AG04450 (cell line): ENCODE data around the gene PLEKHA6. TPM values are rescaled to one million over a fixed set of nuclear protein-coding genes. Genes with fewer than 3 reads are reported as not detected.

Experiments used
- CTCF ChIA-PET: fragments of 300-600, 350-600 bp; formaldehyde crosslinking; extraction: SDS; loops from one replicate; lab custom pipeline; 2022; ENCODE audit warnings: antibody characterized with exemption, inconsistent platforms; lab: Charles Lee
- POLR2A ChIA-PET: fragments of 350-600 bp; formaldehyde crosslinking; extraction: SDS; loops from one replicate; lab custom pipeline; 2021; ENCODE audit warnings: antibody characterized with exemption, inconsistent platforms; lab: Yijun Ruan, JAX
- DNase-seq: peaks from one replicate; pipeline ENCODE4 v3.0.0-alpha.2; 2011; ENCODE audit warnings: low read depth, low spot score
- H3K27ac ChIP-seq: one replicate; pipeline ENCODE4 v1.5.1; 2012; ENCODE audit warnings: low read depth, low read length, control low read depth
- H3K27me3 ChIP-seq: one replicate; pipeline ENCODE4 v1.6.0; 2012; ENCODE audit warnings: low read length; ENCODE audit not compliant: control insufficient read depth, insufficient read depth
- H3K4me3 ChIP-seq: 2 replicates; pipeline ENCODE4 v1.5.1; 2011; ENCODE audit warnings: mild to moderate bottlenecking, low read depth, low read length, control low read depth
- H3K9me3 ChIP-seq: 2 replicates; pipeline ENCODE4 v1.5.1; 2012; ENCODE audit warnings: low read length; ENCODE audit not compliant: control insufficient read depth, insufficient read depth
- CTCF ChIP-seq: IDR thresholded peaks from 2 replicates; pipeline ENCODE4 v1.5.1; 2011; ENCODE audit warnings: low read depth, low read length, control low read depth, inconsistent platforms
- polyA plus RNA-seq: library from polyadenylated mRNA; depleted of rRNA; stranded (reverse); fragments of >200 nt; gene quantifications from 2 replicates; pipeline ENCODE4 v1.2.3, GENCODE V29; 2011

The PLEKHA6 gene
- polyA plus RNA-seq, 1 experiment = 6.8 TPM

- no peaks in the 10 kb centered on the region for H3K9me3 ChIP-seq
- H3K27me3 ChIP-seq = peaks cover 10% of the 10 kb centered on the region
- no peak overlapping the region for H3K4me3 ChIP-seq
- DNase-seq = no peak
- TF ChIP-seq CTCF = no peak
- no peak overlapping the region for H3K27ac ChIP-seq
- POLR2A ChIA-PET = no interaction called here
- CTCF ChIA-PET = interaction anchor here (1.1 to 2.7 kb wide), 2 partner anchors 20 to 85 kb away, joined by 4 to 12 read pairs; no protein-coding TSS in a partner anchor
Measured at GRCh38 chr1:204278251-204278650, 81.5 kb downstream of the PLEKHA6 start.

- Histone ChIP-seq H3K4me3 (no peak overlapping the region), H3K27ac (no peak overlapping the region), H3K27me3 (peaks cover 10% of the 10 kb centered on the region), H3K9me3 (no peaks in the 10 kb centered on the region)
- no peak for DNase-seq
- ChIA-PET CTCF (interaction anchor here (0.8 to 1.2 kb wide), 4 partner anchors 20 to 86 kb away, joined by 3 to 7 read pairs (median 4); partner anchors contain the start of genes GOLT1A and PLEKHA6), POLR2A (interaction anchor here (0.7 kb wide), 1 partner anchor 73 kb away, joined by 3 read pairs; no protein-coding TSS in a partner anchor)
- TF ChIP-seq CTCF = no peak
Measured at GRCh38 chr1:204277563-204278219, 82.0 kb downstream of the PLEKHA6 start.

GRCh38 chr1:204275695-204276370 lies 83.9 kb downstream of the PLEKHA6 start:
- POLR2A ChIA-PET = no interaction called here
- DNase-seq = no peak
- no peak for TF ChIP-seq CTCF
- Histone ChIP-seq H3K27me3 (peaks cover 10% of the 10 kb centered on the region), H3K4me3 (no peak overlapping the region), H3K27ac (no peak overlapping the region), H3K9me3 (no peaks in the 10 kb centered on the region)
- CTCF ChIA-PET = interaction anchor here (0.7 to 2.3 kb wide), 4 partner anchors 13 to 88 kb away, joined by 4 to 11 read pairs (median 6); partner anchors contain the start of gene PLEKHA6

- POLR2A ChIA-PET = no interaction called here
- Histone ChIP-seq H3K27ac (no peak overlapping the region), H3K4me3 (no peak overlapping the region), H3K27me3 (peaks cover 10% of the 10 kb centered on the region), H3K9me3 (no peaks in the 10 kb centered on the region)
- CTCF ChIA-PET = interaction anchor here (1.3 to 1.7 kb wide), 2 partner anchors 16 to 85 kb away, joined by 4 to 11 read pairs; partner anchors contain the start of gene PLEKHA6
- no peak for DNase-seq
- no peak for TF ChIP-seq CTCF
Measured at GRCh38 chr1:204274446-204274845, 85.3 kb downstream of the PLEKHA6 start.

GRCh38 chr1:204272505-204272904 lies 87.2 kb downstream of the PLEKHA6 start:
- Histone ChIP-seq H3K27ac (no peak overlapping the region), H3K4me3 (no peak overlapping the region), H3K27me3 (peaks cover 8% of the 10 kb centered on the region), H3K9me3 (no peaks in the 10 kb centered on the region)
- POLR2A ChIA-PET = no interaction called here
- CTCF ChIA-PET = interaction anchor here (0.6 to 2.2 kb wide), 4 partner anchors 14 to 127 kb away, joined by 3 to 13 read pairs (median 3); no protein-coding TSS in a partner anchor
- DNase-seq = no peak
- TF ChIP-seq CTCF = no peak
